Erythroblast (primary cell): ENCODE data around the gene ANXA5.

Source experiments
- GATA1 ChIP-seq: IDR thresholded peaks from 2 replicates; pipeline ENCODE4 v1.6.1; 2011; ENCODE audit warnings: low read depth, mild to moderate bottlenecking, control low read depth, low read length, moderate library complexity
- POLR2A ChIP-seq: IDR thresholded peaks from 2 replicates; pipeline ENCODE4 v1.6.1; 2011; ENCODE audit warnings: mild to moderate bottlenecking, low read length

- TF ChIP-seq POLR2A (no peak), GATA1 (no peak)
These were observed 54.5 kb downstream of the ANXA5 start for GRCh38 chr4:121642292-121642691.
